GM18858 (cell line): Measurements from ENCODE around the gene MYH7B.
A peak's percentile ranks its signal among the peaks of the same experiment; 100 is the strongest.

Experiments used
- ATAC-seq: cut with Tn5 transposase; IDR thresholded peaks from one replicate; pipeline ENCODE4 v1.9.1; 2021; ENCODE audit not compliant: unreplicated experiment

Gene MYH7B

DNA sequence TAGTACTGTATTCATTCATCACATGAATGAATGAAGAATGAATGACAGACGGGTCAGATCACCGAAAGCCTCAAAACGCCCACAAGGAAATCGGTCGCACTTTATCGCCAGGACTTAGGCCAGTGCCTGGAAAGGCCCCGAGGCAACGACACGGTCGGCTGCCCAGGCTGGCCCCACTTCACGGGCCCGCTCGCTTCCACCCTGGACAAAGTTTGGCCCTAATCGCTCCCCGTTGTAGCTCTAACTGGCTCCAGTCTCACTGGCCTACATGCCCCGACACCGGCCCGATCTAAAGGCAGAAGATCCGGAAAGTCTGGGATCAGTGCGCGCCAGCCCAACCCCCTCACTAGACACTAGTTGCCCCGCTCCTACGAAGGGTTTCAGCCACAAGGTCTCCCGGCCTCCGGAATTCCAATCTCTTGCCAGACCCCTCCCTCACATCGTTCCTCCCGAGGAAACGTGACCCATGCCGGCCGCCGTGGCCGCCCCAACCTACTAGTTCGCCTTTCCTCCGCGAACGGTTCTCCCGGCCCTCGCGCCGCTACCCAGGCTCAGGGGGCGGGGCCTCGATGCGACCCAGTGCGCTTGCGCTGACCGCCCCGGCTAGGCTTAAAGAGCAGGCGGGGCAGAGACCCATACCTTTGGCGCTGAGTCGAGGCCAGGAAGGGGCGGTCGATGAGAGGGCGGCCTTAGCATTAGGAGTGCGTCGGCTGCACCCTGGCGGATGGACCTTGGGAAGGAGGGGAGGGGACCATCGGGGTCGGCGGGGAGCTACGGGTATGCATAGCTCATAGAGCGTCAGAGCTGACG, at the start of gene MYH7B, which contains the start of gene GSS:
Gene MYH7B, plus strand, starts transcription at position 638 of the 810 bp plus-strand sequence. CDS start 22,138 bp downstream, outside the sequence.
Gene GSS, minus strand, starts transcription at position 576 of the 810 bp plus-strand sequence. CDS start 3,954 bp downstream, outside the sequence.
- ATAC-seq: peak; percentile 72

DNA sequence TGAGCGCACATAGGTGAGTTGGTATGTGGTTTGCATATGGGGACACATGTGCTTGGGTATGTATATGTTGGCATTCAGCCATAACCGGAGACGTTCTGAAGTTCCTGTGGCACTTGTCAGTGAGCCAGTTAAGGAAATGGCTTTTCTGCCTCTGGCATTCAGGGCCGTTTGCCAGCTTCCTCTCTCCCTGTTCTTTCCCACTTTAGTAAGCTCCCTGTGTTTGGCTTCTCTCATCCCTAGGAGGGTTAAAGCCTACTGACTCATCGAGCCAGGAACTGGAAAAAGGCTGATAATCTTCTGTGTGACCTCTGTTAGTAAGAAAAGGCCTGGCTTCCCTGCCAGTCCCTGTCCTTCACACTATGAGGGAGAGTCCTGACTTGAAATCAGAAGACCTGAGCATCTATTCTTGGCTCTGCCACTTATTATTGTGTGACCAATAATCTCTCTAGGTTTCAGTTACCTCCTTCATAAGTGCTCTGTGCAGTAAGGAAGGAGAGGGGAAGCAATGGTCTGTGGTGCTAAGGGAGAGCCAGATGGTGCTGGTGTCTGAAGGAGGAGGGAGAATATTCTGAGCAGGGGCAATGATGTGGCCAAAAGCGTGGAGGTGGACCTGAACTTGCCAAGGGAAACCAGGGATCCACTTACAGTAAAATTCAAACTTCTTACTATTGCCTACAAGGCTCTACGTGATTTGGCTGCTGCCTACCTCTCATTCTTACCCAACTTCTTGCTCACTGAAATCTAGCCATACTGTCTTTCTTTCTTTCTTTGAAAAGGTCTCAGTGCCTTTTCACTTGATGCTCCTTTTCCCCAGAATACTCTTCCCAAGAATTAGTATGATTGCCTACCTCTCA, 47.8 kb upstream of the MYH7B start:
- no peak for ATAC-seq

DNA sequence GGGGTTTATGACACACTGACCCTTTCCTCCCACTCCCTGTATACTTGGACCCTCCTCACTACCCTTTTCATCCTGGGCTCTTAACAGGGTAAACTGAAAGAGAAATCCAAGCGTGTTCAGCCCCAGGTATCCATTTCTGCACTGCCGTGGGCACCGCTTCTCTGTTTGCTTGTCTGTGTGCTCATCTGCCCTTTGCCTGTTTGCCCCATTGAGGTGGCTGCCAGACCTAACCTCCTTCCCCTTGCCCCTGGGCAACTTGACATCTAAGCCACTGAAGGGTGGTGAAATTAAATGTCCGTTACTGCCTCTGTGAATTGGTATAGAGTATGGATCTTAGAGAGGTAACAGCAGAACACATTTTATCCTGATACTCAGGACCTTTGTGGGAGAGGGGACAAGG, 40.5 kb upstream of the MYH7B start:
- no peak for ATAC-seq

DNA sequence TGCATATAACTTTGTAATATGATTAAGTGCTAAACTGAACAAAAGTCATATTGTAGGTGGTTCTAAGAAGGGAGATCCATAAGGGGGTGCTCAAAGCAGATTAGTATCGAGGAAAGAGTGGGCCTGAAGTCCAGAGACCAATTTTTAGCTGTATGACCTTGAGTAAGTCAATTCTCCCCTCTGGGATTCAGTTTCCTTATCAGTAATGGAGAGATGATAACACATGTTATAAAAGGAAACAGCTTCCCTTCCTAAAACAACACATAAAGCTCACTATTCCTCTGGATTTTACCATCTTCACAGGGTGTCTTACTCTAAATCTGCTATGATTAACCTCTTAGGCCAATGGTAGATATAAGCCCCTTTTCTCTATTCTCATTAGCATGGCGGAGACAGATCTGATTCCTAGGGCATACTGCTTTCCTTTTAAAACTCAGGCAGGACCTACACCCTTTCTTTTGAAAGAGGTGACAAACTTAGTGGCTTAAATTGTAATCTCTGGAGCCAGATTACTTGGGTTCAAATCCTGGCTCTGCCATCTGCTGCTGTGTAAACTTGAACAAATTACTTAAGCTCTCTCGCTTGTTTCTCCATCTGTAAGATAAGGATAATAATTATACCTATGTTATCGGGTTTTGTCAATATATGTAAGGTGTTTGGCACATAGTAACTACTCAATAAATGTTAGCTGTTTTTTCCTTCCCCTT, 39.8 kb upstream of the MYH7B start:
- no peak for ATAC-seq

DNA sequence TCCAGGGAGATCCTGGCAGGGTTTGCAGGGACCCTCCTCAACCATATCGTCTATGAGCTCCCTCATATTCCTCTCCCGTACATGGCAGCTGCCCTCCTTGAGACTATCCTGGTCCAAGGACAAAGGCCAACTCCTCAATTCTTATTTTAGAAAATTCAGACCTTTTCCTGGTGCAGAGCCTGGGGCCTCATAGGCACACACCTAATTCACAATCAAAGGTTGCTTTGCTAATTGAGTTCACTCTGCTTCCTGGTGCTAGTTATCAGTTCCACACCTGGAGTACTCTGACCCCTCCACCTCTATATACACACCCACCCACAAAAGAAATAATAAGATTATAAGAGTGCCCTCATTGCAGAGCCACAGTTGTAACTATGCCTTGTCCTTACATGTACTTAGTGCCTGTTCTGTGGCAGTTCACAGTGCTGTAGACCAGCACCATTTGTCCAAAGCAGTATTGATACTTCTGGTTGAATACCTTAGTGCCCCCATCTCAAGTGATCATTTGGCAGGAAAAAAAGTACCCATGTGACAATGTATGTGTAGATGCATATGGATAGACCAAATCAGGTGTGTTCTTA, 38.8 kb upstream of the MYH7B start:
- no peak for ATAC-seq

DNA sequence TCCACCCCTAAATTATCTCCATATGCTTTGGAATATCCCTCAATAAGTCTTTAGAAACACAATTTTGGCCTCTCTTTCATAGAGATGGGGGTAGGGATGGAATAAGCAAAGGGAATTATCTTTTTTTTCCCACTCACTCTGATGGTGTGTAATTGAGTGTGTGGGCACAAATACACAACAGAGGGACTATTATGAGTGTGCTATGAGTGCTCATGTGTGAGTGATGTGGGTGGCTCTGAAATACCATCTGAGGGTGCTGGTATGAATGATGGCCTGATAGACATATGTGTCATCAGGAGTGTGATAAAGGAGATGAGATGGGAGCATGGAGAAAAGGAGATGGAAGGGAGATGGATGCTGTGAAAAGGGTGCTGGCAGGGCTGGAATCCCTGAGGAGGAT, 35.6 kb upstream of the MYH7B start:
- ATAC-seq: no peak

DNA sequence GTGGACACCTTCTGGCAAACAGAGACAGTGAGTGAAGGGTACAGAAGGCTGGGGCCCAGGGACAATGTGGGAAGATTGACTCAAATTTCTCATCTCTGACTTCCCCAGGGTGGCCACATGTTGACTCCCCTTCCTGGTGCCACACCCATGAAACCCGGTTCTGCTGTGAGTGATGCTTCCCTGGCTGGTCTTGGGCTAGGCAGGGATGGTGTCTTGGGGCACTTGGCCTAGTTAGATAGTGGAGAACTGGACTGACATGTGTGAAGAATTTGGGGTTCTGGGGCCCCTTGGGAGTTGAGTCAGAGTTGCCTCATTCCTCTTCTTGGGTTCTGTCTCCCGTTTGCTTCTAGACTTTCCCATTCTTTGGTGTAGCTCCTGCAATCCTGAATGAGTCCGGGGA, 34.2 kb upstream of the MYH7B start:
- no peak for ATAC-seq

DNA sequence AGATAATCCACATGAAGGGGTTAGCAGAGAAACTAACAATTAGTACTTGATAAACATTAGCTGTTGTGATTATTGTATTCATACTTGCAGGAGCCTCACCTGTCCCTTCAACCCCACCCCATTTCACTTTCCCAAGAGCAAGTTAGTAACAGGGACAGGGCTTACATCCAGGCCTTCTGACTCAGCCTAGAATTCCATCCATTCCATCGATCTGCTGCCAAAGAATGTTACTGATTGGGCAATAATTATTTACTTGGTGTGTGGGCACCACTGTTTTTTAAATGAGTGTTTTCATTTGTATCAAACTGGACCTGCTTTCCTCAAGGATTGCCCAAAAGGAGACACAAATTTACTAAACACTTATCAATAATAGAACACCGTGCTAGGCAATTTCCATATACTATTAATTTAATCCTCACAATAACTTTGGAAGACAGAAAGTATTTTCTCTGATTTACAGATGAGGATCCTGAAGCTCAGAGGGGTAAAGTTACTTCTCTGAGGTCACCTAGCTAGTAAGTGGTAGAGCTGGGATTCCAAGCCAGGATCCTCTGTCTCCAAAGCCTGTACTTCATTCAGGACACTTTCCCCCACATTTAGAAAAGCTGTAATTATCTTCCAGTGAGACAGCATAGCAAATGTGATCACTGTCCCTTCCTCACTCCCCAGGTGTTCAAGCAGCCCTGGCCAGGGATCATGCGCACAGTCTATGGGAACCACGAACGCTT, 32.9 kb upstream of the MYH7B start:
- ATAC-seq: no peak

DNA sequence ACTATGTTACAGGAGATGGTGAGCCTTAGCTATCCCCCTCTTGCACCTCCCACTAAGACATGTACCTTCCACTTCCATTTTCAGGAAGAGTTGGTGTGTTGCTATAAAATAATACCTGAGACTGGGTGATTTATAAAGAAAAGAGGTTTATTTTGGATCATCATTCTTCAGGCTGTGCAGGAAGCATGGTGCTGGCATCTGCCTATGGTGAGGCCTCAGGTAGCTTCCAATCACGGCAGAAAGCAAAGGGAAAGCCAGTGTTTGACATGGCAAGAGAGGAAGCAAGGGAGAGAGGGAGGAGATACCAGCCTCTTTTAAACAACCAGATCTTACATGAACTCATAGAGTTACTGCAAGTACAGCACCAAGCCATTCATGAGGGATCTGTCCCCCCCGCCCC, 32.3 kb upstream of the MYH7B start:
- ATAC-seq: no peak

DNA sequence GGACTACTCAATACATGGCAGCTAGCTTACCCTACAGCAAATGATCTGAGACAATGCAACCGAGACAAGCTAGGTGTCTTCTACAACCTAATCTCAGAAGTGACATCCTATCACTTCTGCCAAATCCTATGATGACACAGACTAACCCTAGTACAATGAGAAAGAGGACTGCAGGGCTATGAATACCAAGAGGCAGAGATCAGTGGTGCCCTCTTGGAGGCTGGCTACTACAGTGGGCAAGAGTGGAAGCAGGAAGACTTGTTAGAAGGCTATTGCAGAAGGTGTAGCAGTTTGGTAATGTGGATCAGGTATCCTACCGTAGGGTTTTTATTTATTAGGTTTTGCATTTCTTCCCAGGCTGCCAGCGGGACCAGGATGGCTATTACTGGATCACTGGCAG, 30.3 kb upstream of the MYH7B start:
- no peak for ATAC-seq

DNA sequence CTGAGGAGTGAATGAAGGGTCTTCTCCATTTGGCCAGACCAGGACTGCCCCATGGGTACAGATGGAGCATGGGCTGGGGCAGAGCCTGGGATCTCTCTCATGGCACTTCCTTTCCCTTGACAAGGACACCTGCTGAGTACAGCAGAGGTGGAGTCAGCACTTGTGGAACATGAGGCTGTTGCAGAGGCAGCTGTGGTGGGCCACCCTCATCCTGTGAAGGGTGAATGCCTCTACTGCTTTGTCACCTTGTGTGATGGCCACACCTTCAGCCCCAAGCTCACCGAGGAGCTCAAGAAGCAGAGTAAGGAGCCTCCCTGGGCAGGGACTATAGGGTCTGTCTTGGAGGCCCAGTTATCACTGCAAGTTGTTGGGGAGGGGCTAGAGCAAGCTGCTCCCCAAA, 29.7 kb upstream of the MYH7B start:
- ATAC-seq: no peak

DNA sequence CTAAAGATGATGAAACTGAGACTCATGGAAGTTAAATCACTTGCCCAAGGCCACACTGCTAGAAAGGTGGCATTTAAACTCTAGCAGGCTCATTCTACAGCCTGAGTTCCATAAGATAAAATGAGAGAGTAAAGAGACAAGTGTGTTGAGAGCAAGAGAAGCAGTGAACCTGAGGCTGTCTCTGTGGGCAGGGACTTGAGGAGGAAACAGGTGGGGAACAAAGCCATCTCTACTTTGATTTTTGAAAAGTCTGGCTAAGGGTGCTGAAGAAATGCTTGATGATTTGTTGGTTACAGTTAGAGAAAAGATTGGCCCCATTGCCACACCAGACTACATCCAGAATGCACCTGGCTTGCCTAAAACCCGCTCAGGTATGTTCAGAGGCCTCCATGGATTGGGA, 29.1 kb upstream of the MYH7B start:
- no peak for ATAC-seq

DNA sequence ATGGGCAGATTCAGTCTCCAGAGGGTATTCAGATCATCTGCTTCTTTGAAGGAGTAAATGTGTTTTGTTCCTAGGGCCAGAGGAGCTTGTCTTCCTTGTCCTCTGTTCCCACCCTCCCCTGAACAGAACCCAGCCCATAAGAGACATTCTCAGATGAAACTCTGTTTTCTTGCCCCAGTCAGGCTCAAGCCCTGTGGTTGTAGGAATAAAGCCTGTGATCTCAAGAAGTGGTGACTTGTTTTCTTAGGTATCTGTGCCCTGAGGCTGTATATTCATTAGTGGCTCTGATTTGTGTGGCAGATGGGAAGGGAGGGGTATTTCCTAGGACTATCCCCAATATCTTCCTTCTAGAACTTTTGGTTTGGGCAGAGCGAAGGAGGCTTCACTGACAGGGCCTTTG, 27.9 kb upstream of the MYH7B start:
- no peak for ATAC-seq

DNA sequence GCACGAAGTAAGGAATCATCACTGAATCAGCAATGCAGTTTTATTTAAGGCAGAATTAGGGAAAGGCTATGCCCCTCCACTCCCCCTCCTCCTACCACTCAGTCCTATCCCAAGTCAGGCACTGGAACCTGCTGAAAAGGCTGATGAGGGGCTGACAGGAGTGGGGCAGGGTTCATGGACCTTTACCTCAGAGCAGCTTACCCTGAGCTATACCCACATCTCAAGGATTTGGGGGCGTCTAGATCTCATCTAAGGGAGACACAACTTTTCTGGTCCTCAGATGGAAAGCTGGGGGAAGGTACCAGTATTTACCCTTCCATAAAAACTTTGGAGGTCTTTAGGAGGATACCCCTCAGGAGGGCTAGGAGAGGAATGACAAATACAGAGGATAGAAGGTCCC, 27.3 kb upstream of the MYH7B start:
- ATAC-seq: no peak

DNA sequence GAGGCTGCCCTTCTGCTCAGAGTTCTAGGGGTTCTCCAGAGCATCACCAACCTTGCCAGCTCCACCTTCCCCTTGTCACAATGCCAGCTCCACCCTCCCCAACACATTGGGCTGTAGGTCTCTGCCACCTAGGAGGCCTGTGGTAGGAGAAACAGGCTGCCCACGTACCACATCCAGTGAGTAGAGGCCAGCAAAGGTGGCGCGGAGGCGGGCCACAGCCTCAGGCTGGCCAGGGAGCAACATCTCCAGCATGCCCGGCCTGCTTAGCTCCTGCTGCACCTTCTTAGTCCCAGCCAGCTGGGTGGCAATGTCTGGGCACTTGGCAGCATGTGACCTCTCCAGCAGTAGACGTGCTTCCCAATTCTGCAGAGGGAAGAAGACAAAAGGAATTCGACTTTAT, 23.9 kb upstream of the MYH7B start:
- ATAC-seq: no peak

DNA sequence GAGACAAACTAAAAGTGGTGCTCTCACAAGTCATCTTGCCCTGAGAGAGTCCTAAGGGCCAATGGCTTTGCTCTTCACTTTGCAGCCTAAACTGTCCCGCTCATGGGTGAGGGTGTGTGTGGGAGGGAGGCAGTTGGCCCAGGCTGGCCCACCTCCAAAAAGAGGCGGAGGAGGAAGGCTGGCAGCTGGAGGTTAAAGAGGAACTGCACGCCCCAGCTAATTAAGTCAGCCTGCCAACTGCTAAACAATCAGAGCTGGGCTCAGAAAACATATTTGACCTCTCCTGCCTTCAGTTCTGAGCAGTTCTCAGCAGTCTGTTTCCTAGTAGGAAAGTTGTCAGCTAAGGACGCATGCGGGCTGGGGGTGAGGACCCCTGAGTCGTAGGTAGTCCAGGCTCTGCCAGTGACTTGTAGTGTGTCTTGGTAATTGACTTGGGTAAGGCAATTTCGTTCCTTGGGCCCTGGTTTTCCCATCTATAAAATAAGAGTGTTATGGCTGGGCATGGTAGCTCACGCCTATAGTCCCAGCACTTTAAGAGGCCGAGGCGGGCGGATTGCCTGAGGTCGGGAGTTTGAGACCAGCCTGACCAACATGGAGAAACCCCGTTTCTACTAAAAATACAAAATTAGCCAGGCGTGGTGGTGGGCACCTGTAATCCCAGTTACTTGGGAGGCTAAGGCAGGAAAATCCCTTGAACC, 17.1 kb upstream of the MYH7B start:
- no peak for ATAC-seq

DNA sequence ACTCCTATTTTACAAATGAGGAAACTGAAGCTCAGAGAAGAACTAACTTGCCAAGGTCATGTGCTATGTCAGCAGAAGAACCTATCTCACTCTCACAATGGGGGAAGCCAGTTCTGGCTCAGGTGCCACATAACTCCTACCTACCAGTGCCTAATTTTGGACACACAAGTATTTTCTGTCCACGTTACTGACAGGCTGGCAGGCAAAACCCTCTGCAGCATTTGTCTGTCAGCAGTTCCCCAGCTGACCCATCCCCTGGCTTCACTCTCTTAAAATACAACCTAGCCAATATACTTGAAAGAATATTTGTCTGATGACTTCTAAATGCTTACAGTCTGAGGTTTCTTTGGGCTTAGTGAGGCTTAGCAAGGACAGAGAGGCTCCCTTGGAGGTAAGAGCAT, 15.6 kb upstream of the MYH7B start:
- ATAC-seq: no peak

DNA sequence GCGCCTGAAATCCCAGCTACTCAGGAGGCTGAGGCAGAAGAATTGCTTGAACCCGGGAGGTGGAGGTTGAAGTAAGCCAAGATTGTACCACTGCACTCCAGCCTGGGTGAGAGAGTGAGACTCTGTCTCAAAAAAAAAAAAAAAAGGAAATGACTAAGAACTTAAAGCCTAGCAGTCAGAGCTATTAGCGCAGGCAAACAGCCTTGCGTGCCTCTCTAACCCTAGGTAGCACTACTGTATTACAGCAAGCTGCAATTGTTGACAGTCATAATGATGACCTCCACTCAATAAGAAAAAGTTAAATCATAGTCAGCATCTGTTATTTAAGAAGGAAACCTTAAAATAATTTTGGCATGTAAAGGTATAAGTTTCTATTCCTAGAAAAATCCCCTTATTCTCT, 14.4 kb upstream of the MYH7B start:
- ATAC-seq: no peak

DNA sequence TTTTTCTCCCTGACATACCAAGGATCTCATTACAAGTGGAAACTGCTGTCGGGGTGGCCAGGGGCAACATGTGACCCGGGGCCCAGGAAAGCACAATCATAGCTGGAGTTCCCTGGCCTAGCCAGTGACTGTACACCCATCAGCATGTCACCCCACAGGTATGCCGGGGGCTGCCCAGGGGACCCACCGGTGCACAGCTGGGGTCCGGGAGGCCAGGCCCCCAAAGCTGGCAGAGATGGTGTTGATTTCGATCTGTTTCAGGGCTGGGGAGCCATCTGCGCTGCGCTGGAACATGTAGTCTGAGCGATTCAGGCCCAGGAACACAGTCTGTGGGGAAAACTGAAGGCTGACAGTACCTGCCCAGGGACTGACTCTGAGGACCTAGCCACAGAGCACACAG, 13.4 kb upstream of the MYH7B start:
- ATAC-seq: no peak
